Measurements from ENCODE around the gene TSBP1.

DNA sequence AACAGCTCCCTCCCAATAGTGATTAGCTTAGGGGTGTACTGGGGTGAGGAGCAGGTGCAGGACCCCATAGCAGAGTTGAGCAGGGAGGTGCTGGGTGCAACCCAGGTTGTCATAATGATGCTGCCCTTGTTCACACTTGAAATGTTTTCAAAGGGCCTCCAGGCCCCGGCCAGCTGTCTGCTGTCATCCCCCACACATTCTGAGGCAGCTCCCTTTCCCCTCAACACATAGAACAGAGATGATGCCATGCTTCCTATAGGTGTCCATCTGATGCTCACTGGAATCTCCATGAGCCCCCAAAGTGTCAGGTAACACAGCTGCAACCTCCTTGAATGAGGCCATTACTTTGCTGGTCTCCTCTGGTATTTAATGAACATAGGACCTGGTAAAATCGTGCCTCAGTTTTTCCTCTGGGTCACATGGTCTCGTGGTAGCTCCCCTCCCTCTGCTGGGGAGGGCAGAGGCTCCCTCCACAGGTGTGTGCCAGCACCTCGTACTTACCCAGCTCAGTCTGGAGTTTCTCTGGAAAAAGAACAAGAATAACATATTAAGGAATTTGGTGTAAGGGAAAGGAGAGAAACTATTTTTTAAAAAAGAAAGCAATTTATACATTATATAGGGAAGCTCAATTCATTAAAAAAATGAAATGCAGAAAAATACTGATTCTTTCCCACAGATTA is 29.7 kb upstream of the TSBP1 start:
- TF ChIP-seq, protein P1, sequence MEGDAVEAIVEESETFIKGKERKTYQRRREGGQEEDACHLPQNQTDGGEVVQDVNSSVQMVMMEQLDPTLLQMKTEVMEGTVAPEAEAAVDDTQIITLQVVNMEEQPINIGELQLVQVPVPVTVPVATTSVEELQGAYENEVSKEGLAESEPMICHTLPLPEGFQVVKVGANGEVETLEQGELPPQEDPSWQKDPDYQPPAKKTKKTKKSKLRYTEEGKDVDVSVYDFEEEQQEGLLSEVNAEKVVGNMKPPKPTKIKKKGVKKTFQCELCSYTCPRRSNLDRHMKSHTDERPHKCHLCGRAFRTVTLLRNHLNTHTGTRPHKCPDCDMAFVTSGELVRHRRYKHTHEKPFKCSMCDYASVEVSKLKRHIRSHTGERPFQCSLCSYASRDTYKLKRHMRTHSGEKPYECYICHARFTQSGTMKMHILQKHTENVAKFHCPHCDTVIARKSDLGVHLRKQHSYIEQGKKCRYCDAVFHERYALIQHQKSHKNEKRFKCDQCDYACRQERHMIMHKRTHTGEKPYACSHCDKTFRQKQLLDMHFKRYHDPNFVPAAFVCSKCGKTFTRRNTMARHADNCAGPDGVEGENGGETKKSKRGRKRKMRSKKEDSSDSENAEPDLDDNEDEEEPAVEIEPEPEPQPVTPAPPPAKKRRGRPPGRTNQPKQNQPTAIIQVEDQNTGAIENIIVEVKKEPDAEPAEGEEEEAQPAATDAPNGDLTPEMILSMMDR (IDR thresholded peaks at IDR 0.05) = no peak
- TF ChIP-seq POLR2A (IDR thresholded peaks at IDR 0.05) = no peak
